HL-60/S4 treated with retinoic acid at 250 ng/mL for 4 days and 3 days (cell line): ENCODE data around the gene SLC52A3.
"Not testable (repeated sequence)": the region's sequence is repeated elsewhere in the genome, so short reads cannot be mapped to it uniquely, and the experiment has no call there.

Experiments
- in situ Hi-C: fragments of 300-500 bp; cut with MboI; formaldehyde crosslinking; loops from 2 replicates; pipeline ENCODE4 v1.7.0; 2022; ENCODE audit warnings: low sequenced_read_pairs

The SLC52A3 gene

GRCh38 chr20:768426-768978, at the start of gene SLC52A3:
Gene SLC52A3, minus strand, starts transcription at chr20:768500. Its CDS starts 2,726 bp downstream, at chr20:765774.
- in situ Hi-C loops: no loop called here

- in situ Hi-C loops: loop anchor here (5.0 to 25.0 kb wide), 2 partner anchors 141 to 371 kb away; partner anchors contain the start of gene TMEM74B
Measured at GRCh38 chr20:815914-816606, 47.8 kb upstream of the SLC52A3 start.

GRCh38 chr20:815226-815625, 46.9 kb upstream of the SLC52A3 start:
- in situ Hi-C loops: loop anchor here (5.0 to 25.0 kb wide), 2 partner anchors 142 to 372 kb away; partner anchors contain the start of gene TMEM74B

- in situ Hi-C loops: loop anchor here (25.0 kb wide), 1 partner anchor 374 kb away; the partner anchor contains the start of gene TMEM74B
Measured at GRCh38 chr20:813390-813789, 45.1 kb upstream of the SLC52A3 start.

GRCh38 chr20:812435-812814, 44.1 kb upstream of the SLC52A3 start:
- in situ Hi-C loops: loop anchor here (25.0 kb wide), 1 partner anchor 375 kb away; the partner anchor contains the start of gene TMEM74B

GRCh38 chr20:811776-812434, 43.6 kb upstream of the SLC52A3 start:
- in situ Hi-C loops: loop anchor here (25.0 kb wide), 1 partner anchor 375 kb away; the partner anchor contains the start of gene TMEM74B

GRCh38 chr20:805713-806112, 37.4 kb upstream of the SLC52A3 start:
- in situ Hi-C loops: loop anchor here (25.0 kb wide), 1 partner anchor 382 kb away; the partner anchor contains the start of gene TMEM74B

GRCh38 chr20:801678-802077, 33.4 kb upstream of the SLC52A3 start:
- in situ Hi-C loops: loop anchor here (25.0 kb wide), 1 partner anchor 386 kb away; the partner anchor contains the start of gene TMEM74B

- in situ Hi-C loops: loop anchor here (25.0 kb wide), 1 partner anchor 387 kb away; the partner anchor contains the start of gene TMEM74B
Measured at GRCh38 chr20:800026-800425, 31.7 kb upstream of the SLC52A3 start.

GRCh38 chr20:798746-799145, 30.4 kb upstream of the SLC52A3 start:
- in situ Hi-C loops: not testable (repeated sequence)

- in situ Hi-C loops: no loop called here
Measured at GRCh38 chr20:796921-797320, 28.6 kb upstream of the SLC52A3 start.

- in situ Hi-C loops: no loop called here
Measured at GRCh38 chr20:792248-792647, 23.9 kb upstream of the SLC52A3 start.

GRCh38 chr20:791056-791455, 22.8 kb upstream of the SLC52A3 start:
- in situ Hi-C loops: no loop called here

- in situ Hi-C loops: no loop called here
Measured at GRCh38 chr20:787825-788224, 19.5 kb upstream of the SLC52A3 start.

GRCh38 chr20:779771-780170, 11.5 kb upstream of the SLC52A3 start:
- in situ Hi-C loops: no loop called here

- in situ Hi-C loops: no loop called here
Measured at GRCh38 chr20:776165-776564, 7.9 kb upstream of the SLC52A3 start.

GRCh38 chr20:775679-776135, 7.4 kb upstream of the SLC52A3 start:
- in situ Hi-C loops: no loop called here

- in situ Hi-C loops: no loop called here
Measured at GRCh38 chr20:774660-775057, 6.4 kb upstream of the SLC52A3 start.

GRCh38 chr20:774016-774659, 5.8 kb upstream of the SLC52A3 start:
- in situ Hi-C loops: no loop called here

- in situ Hi-C loops: no loop called here
Measured at GRCh38 chr20:772806-773205, 4.5 kb upstream of the SLC52A3 start.
